Progenitor cell of endocrine pancreas (in vitro differentiated cells): ENCODE results near the gene SEMA3A. TPM values are rescaled to one million over a fixed set of nuclear protein-coding genes. Genes with fewer than 3 reads are reported as not detected.

Experiments
- DNase-seq: peaks from one replicate; pipeline ENCODE4 v3.0.0; 2021; ENCODE audit warnings: low spot score; ENCODE audit not compliant: unreplicated experiment
- H3K27ac Mint-ChIP-seq: 2 replicates; pipeline ENCODE4 v1.8.0; 2021; ENCODE audit warnings: mild to moderate bottlenecking, moderate library complexity, mixed read lengths
- H3K27me3 Mint-ChIP-seq: 2 replicates; pipeline ENCODE4 v1.8.0; 2021; ENCODE audit warnings: mixed read lengths
- H3K36me3 Mint-ChIP-seq: 2 replicates; pipeline ENCODE4 v1.8.0; 2022; ENCODE audit warnings: mixed read lengths; ENCODE audit not compliant: insufficient read depth
- H3K4me1 Mint-ChIP-seq: 2 replicates; pipeline ENCODE4 v1.8.0; 2021; ENCODE audit warnings: low read depth, mixed read lengths
- H3K4me3 Mint-ChIP-seq: 2 replicates; pipeline ENCODE4 v1.8.0; 2021; ENCODE audit warnings: low read depth, mild to moderate bottlenecking, moderate library complexity, mixed read lengths
- H3K9me3 Mint-ChIP-seq: 2 replicates; pipeline ENCODE4 v1.8.0; 2021; ENCODE audit warnings: low read depth, mixed read lengths
- CTCF ChIP-seq: fragments of 200-600 bp; sonication (generic); IDR thresholded peaks from one replicate; pipeline ENCODE4 v1.5.0; 2021; ENCODE audit warnings: antibody characterized with exemption, mild to moderate bottlenecking; ENCODE audit not compliant: unreplicated experiment
- total RNA-seq: library from RNA; stranded (reverse); gene quantifications from 2 replicates; pipeline ENCODE4 v1.2.1, GENCODE V29; 2021

The SEMA3A gene
- total RNA-seq, 1 donor from 2014 or later = 12.4 TPM

- no peak overlapping the region for H3K27ac Mint-ChIP-seq
- no peaks in the 10 kb centered on the region for H3K9me3 Mint-ChIP-seq
- no peaks in the 10 kb centered on the region for H3K4me1 Mint-ChIP-seq
- no peaks in the 10 kb centered on the region for H3K27me3 Mint-ChIP-seq
- no peak overlapping the region for H3K4me3 Mint-ChIP-seq
- peaks cover 3% of the 10 kb centered on the region for H3K36me3 Mint-ChIP-seq
- no peak for DNase-seq
- peak; percentile 87 for TF ChIP-seq CTCF
These were observed 218.3 kb downstream of the SEMA3A start for GRCh38 chr7:83976302-83976701.

GRCh38 chr7:83970081-83970480, 224.5 kb downstream of the SEMA3A start:
- TF ChIP-seq CTCF = no peak
- no peak overlapping the region for H3K4me3 Mint-ChIP-seq
- H3K9me3 Mint-ChIP-seq = no peaks in the 10 kb centered on the region
- H3K4me1 Mint-ChIP-seq = no peaks in the 10 kb centered on the region
- H3K27me3 Mint-ChIP-seq = no peaks in the 10 kb centered on the region
- H3K27ac Mint-ChIP-seq = no peak overlapping the region
- no peaks in the 10 kb centered on the region for H3K36me3 Mint-ChIP-seq
- no peak for DNase-seq

GRCh38 chr7:83964318-83964717, 230.3 kb downstream of the SEMA3A start:
- DNase-seq = no peak
- Mint-ChIP-seq H3K36me3 (peaks cover 3% of the 10 kb centered on the region), H3K4me1 (peaks cover 2% of the 10 kb centered on the region), H3K27ac (no peak overlapping the region), H3K9me3 (no peaks in the 10 kb centered on the region), H3K27me3 (no peaks in the 10 kb centered on the region), H3K4me3 (no peak overlapping the region)
- no peak for TF ChIP-seq CTCF

GRCh38 chr7:83957333-83957732, 237.3 kb downstream of the SEMA3A start:
- Mint-ChIP-seq H3K4me1 (peaks cover 19% of the 10 kb centered on the region), H3K27me3 (no peaks in the 10 kb centered on the region), H3K36me3 (peaks cover 3% of the 10 kb centered on the region), H3K27ac (no peak overlapping the region), H3K4me3 (no peak overlapping the region), H3K9me3 (no peaks in the 10 kb centered on the region)
- DNase-seq = no peak
- TF ChIP-seq CTCF = no peak

GRCh38 chr7:83956104-83956503, 238.5 kb downstream of the SEMA3A start:
- no peak for TF ChIP-seq CTCF
- Mint-ChIP-seq H3K9me3 (no peaks in the 10 kb centered on the region), H3K36me3 (peaks cover 1% of the 10 kb centered on the region), H3K4me3 (no peak overlapping the region), H3K4me1 (peaks cover 19% of the 10 kb centered on the region), H3K27me3 (no peaks in the 10 kb centered on the region), H3K27ac (peak overlapping the region; percentile 5)
- DNase-seq = no peak
